Gastroesophageal sphincter (tissue), 3 donors: ENCODE measurements around the gene TNNI3K.

Source experiments
- POLR2A ChIP-seq, 2 donors: fragments of 450-650 bp; IDR thresholded peaks; one replicate each; pipeline ENCODE4 v1.6.1; 2017; ENCODE audit warnings: antibody characterized with exemption in 2 of 2, mild to moderate bottlenecking in 2 of 2, moderate library complexity in 1 of 2
- TF ChIP-seq, protein P1 (sequence below), 4 experiments: fragments of 200-600 bp in 2 of 4; fragments of 450-650 bp in 2 of 4; sonication (generic) in 1 of 4; IDR thresholded peaks; one replicate each; pipeline ENCODE4 v1.5.1; 2017 to 2019; ENCODE audit warnings: antibody characterized with exemption in 4 of 4, mild to moderate bottlenecking in 2 of 4, moderate library complexity in 2 of 4

GRCh38 chr1:74505928-74506710 is 270.9 kb downstream of the TNNI3K start:
- TF ChIP-seq, protein P1, sequence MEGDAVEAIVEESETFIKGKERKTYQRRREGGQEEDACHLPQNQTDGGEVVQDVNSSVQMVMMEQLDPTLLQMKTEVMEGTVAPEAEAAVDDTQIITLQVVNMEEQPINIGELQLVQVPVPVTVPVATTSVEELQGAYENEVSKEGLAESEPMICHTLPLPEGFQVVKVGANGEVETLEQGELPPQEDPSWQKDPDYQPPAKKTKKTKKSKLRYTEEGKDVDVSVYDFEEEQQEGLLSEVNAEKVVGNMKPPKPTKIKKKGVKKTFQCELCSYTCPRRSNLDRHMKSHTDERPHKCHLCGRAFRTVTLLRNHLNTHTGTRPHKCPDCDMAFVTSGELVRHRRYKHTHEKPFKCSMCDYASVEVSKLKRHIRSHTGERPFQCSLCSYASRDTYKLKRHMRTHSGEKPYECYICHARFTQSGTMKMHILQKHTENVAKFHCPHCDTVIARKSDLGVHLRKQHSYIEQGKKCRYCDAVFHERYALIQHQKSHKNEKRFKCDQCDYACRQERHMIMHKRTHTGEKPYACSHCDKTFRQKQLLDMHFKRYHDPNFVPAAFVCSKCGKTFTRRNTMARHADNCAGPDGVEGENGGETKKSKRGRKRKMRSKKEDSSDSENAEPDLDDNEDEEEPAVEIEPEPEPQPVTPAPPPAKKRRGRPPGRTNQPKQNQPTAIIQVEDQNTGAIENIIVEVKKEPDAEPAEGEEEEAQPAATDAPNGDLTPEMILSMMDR (IDR thresholded peaks at IDR 0.05): no peak
- no peak for TF ChIP-seq POLR2A (IDR thresholded peaks at IDR 0.05)
